ENCODE measurements around the gene PRKCE. TPM values are rescaled to one million over a fixed set of nuclear protein-coding genes. Genes with fewer than 3 reads are reported as not detected.

Gene PRKCE
- total RNA-seq, 6 experiments from 2014 or later: 5.2 to 18.8 (median 11.0) TPM

- no peak for TF ChIP-seq CTCF (IDR thresholded peaks at IDR 0.05)
- TF ChIP-seq POLR2A (IDR thresholded peaks at IDR 0.05): peak; percentile 49
- no peaks in the 10 kb centered on the region for H3K27me3 ChIP-seq
- no peaks in the 10 kb centered on the region for H3K36me3 ChIP-seq
- peak overlapping the region; percentile 7 to 52 (median 18) for H3K27ac ChIP-seq
- ATAC-seq (peak; percentile 63 to 68 (median 65)), DNase-seq (peak in 1 of 3 donors; percentile 38)
- H3K4me3 ChIP-seq: peak overlapping the region in 1 of 3 donors; percentile 17
- H3K4me1 ChIP-seq: peaks cover 0 to 26% (median 0%) of the 10 kb centered on the region in 4 donors
- intact Hi-C loops (cut with DNase I): no loop called here
- H3K9me3 ChIP-seq: no peaks in the 10 kb centered on the region
- WGBS (ENCODE audit: insufficient coverage, low coverage, low lambda C conversion rate, missing lambda C conversion rate): 26% methylated on average over 5 of the region's 5 CpGs
Measured at GRCh38 chr2:46000660-46001059, 349.2 kb downstream of the PRKCE start.

- intact Hi-C loops (cut with DNase I): no loop called here
Measured at GRCh38 chr2:46001290-46001689, 349.8 kb downstream of the PRKCE start.

GRCh38 chr2:46001741-46002506 is 350.4 kb downstream of the PRKCE start:
- 65% methylated on average over 7 of the region's 8 CpGs for WGBS (ENCODE audit: insufficient coverage, low coverage, low lambda C conversion rate, missing lambda C conversion rate)
- ATAC-seq: peak in 2 of 4 donors; percentile 8 to 36
- DNase-seq: no peak
- Histone ChIP-seq H3K27me3 (no peaks in the 10 kb centered on the region), H3K4me3 (no peak overlapping the region), H3K9me3 (no peaks in the 10 kb centered on the region), H3K4me1 (peaks cover 0 to 38% (median 6%) of the 10 kb centered on the region in 4 donors), H3K36me3 (no peaks in the 10 kb centered on the region), H3K27ac (peak overlapping the region in 1 of 3 donors; percentile 19)
- intact Hi-C loops (cut with DNase I): no loop called here
- TF ChIP-seq CTCF (IDR thresholded peaks at IDR 0.05): no peak

More at GRCh38 chr2:46001290-46001689, 349.8 kb downstream of the PRKCE start:
- TF ChIP-seq CTCF (IDR thresholded peaks at IDR 0.05) (no peak), POLR2A (IDR thresholded peaks at IDR 0.05) (no peak)
- no peak overlapping the region for H3K4me3 ChIP-seq
- H3K27me3 ChIP-seq: no peaks in the 10 kb centered on the region
- 68% methylated on average over 7 of the region's 7 CpGs for whole genome bisulfite sequencing (ENCODE audit: insufficient coverage, low coverage, low lambda C conversion rate, missing lambda C conversion rate)
- peaks cover 0 to 33% (median 3%) of the 10 kb centered on the region in 4 donors for H3K4me1 ChIP-seq
- H3K36me3 ChIP-seq: no peaks in the 10 kb centered on the region
- DNase-seq (no peak), ATAC-seq (peak in 1 of 4 donors; percentile 30)
- no peaks in the 10 kb centered on the region for H3K9me3 ChIP-seq
- no peak overlapping the region for H3K27ac ChIP-seq

GRCh38 chr2:46002507-46002883 is 351.0 kb downstream of the PRKCE start:
- no peaks in the 10 kb centered on the region for H3K36me3 ChIP-seq
- no peak for TF ChIP-seq CTCF (IDR thresholded peaks at IDR 0.05)
- TF ChIP-seq POLR2A (IDR thresholded peaks at IDR 0.05): no peak
- peaks cover 0 to 44% (median 9%) of the 10 kb centered on the region in 4 donors for H3K4me1 ChIP-seq
- H3K27me3 ChIP-seq: no peaks in the 10 kb centered on the region
- H3K9me3 ChIP-seq: no peaks in the 10 kb centered on the region
- peak in 3 of 4 donors; percentile 21 to 24 (median 21) for ATAC-seq
- no peak for DNase-seq
- WGBS (ENCODE audit: insufficient coverage, low coverage, low lambda C conversion rate, missing lambda C conversion rate): 14% methylated on average over 1 of the region's 1 CpG
- intact Hi-C loops (cut with DNase I): no loop called here
- H3K4me3 ChIP-seq: no peak overlapping the region
- H3K27ac ChIP-seq: peak overlapping the region in 1 of 3 donors; percentile 19
